ENCODE measurements around the gene KNSTRN. TPM values are rescaled to one million over a fixed set of nuclear protein-coding genes. Genes with fewer than 3 reads are reported as not detected.

The KNSTRN gene
- total RNA-seq, 1 experiment from 2014 or later, result 115 TPM

DNA sequence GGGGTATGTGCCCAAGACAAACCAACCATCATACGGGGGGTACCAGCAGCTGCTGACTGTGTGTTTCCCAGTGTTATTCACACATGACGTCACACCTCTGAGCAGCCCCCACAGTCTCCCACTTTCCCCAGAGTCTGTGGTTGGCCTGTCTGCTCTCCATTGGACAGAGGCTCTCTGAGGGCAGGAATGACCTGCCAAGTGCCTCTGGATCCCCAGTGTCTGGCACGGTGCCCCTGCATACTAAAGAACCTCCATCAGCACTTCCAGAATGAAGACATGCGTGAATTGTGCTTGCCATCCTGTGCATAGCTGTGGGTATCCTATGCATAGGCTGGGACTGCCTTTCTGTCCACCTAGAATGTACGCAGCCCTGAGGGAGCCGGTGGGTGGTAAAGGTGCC, 38.3 kb upstream of the KNSTRN start:
- Histone ChIP-seq H2AFZ (ENCODE audit: low read length) (no peak overlapping the region), H3K4me3 (ENCODE audit: low read length) (peak overlapping the region; percentile 48), H3K36me3 (ENCODE audit: low read depth, low read length) (no peaks in the 10 kb centered on the region), H3F3A (ENCODE audit: low read length, unreplicated experiment) (peaks cover 11% of the 10 kb centered on the region), H3K9me3 (ENCODE audit: low read length) (no peaks in the 10 kb centered on the region), H3K4me1 (ENCODE audit: insufficient read depth, low read length) (peaks cover 88% of the 10 kb centered on the region), H3K4me2 (ENCODE audit: low read length) (peak overlapping the region; percentile 77), H3K9ac (ENCODE audit: low read length) (peak overlapping the region; percentile 98), H3K27ac (ENCODE audit: low read length) (peak overlapping the region; percentile 100), H4K20me1 (ENCODE audit: low read length) (no peaks in the 10 kb centered on the region), H3K79me2 (ENCODE audit: low read length) (peaks cover 26% of the 10 kb centered on the region), H3K9me2 (replicated peaks; ENCODE audit: low read length) (no peaks in the 10 kb centered on the region), H3K27me3 (ENCODE audit: low read length) (no peaks in the 10 kb centered on the region)
- TF ChIP-seq EZH2phosphoT487 (IDR thresholded peaks at IDR 0.05; ENCODE audit: borderline replicate concordance, low read length) (no peak), EZH2 (IDR thresholded peaks at IDR 0.05; ENCODE audit: low read length, unreplicated experiment) (no peak)
- TF ChIP-seq, protein P1, sequence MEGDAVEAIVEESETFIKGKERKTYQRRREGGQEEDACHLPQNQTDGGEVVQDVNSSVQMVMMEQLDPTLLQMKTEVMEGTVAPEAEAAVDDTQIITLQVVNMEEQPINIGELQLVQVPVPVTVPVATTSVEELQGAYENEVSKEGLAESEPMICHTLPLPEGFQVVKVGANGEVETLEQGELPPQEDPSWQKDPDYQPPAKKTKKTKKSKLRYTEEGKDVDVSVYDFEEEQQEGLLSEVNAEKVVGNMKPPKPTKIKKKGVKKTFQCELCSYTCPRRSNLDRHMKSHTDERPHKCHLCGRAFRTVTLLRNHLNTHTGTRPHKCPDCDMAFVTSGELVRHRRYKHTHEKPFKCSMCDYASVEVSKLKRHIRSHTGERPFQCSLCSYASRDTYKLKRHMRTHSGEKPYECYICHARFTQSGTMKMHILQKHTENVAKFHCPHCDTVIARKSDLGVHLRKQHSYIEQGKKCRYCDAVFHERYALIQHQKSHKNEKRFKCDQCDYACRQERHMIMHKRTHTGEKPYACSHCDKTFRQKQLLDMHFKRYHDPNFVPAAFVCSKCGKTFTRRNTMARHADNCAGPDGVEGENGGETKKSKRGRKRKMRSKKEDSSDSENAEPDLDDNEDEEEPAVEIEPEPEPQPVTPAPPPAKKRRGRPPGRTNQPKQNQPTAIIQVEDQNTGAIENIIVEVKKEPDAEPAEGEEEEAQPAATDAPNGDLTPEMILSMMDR (conservative IDR thresholded peaks at IDR 0.05; ENCODE audit: low read depth, low read length), result no peak
- no TSS peak for BruUV-seq (replicated peaks)
- ChIA-PET POLR2A (ENCODE audit: unreplicated experiment) (interaction anchor here (0.6 kb wide), 2 partner anchors 65 to 1322 kb away, joined by 5 to 7 read pairs; no protein-coding TSS in a partner anchor), CTCF (interaction anchor here (0.6 to 2.2 kb wide), 5 partner anchors 21 to 78 kb away, joined by 3 to 10 read pairs (median 4); partner anchors contain the start of gene INAFM2)
- DNase-seq (no peak), ATAC-seq (no peak)
- intact Hi-C loops (cut with micrococcal nuclease), result loop anchor here (1.0 to 10.0 kb wide), 4 partner anchors 63 to 161 kb away; partner anchors contain the start of genes BAHD1 and IVD

DNA sequence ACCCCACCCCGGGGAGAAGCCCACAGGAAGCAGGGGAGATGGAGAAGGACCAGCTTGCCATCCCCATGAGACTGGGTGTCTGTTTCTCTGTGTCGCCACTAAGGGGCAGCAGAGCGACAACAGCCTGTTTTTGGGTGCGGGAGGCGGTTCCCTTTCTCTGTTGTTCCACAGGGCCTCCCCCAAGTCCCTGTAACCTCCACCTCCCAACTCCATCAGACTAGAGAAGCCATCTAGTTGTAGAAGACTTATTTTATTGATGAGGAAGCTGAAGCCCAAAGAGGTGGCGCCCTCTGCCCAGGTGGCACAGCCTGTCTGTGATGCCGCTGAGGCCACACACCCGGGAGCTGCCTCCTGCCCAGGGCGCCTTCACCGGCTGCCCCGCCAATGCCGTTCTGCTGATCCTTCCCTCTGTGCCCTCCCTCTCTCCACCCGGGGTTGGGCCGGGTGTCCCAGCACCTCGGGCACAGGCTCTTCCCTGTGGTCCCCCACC, 37.8 kb upstream of the KNSTRN start:
- Histone ChIP-seq H3K4me2 (ENCODE audit: low read length) (peak overlapping the region; percentile 77), H4K20me1 (ENCODE audit: low read length) (no peaks in the 10 kb centered on the region), H3F3A (ENCODE audit: low read length, unreplicated experiment) (peaks cover 11% of the 10 kb centered on the region), H3K9ac (ENCODE audit: low read length) (peak overlapping the region; percentile 98), H3K27ac (ENCODE audit: low read length) (peak overlapping the region; percentile 100), H3K36me3 (ENCODE audit: low read depth, low read length) (no peaks in the 10 kb centered on the region), H3K9me3 (ENCODE audit: low read length) (no peaks in the 10 kb centered on the region), H2AFZ (ENCODE audit: low read length) (no peak overlapping the region), H3K9me2 (replicated peaks; ENCODE audit: low read length) (no peaks in the 10 kb centered on the region), H3K79me2 (ENCODE audit: low read length) (peaks cover 22% of the 10 kb centered on the region), H3K4me3 (ENCODE audit: low read length) (no peak overlapping the region), H3K27me3 (ENCODE audit: low read length) (no peaks in the 10 kb centered on the region), H3K4me1 (ENCODE audit: insufficient read depth, low read length) (peaks cover 84% of the 10 kb centered on the region)
- peak; percentile 69 for DNase-seq
- intact Hi-C loops (cut with micrococcal nuclease), result loop anchor here (1.0 to 10.0 kb wide), 4 partner anchors 63 to 160 kb away; partner anchors contain the start of genes BAHD1 and IVD
- CTCF ChIA-PET, result interaction anchor here (0.6 to 2.2 kb wide), 5 partner anchors 21 to 77 kb away, joined by 3 to 10 read pairs (median 4); partner anchors contain the start of gene INAFM2
- POLR2A ChIA-PET (ENCODE audit: unreplicated experiment), result interaction anchor here (0.6 kb wide), 2 partner anchors 65 to 1322 kb away, joined by 5 to 7 read pairs; no protein-coding TSS in a partner anchor
- peak; percentile 3 for ATAC-seq
- no TSS peak for BruUV-seq (replicated peaks)
- TF ChIP-seq EZH2phosphoT487 (IDR thresholded peaks at IDR 0.05; ENCODE audit: borderline replicate concordance, low read length), result no peak
- TF ChIP-seq, protein P1 (conservative IDR thresholded peaks at IDR 0.05; ENCODE audit: low read depth, low read length), result peak; percentile 89
- no peak for TF ChIP-seq EZH2 (IDR thresholded peaks at IDR 0.05; ENCODE audit: low read length, unreplicated experiment)

Data from PC-3 (cell line).